ENCODE data around the gene ACSL1. TPM values are rescaled to one million over a fixed set of nuclear protein-coding genes. Genes with fewer than 3 reads are reported as not detected.

Gene ACSL1
- total and polyA plus RNA-seq, 2 experiments from 2014 or later, result 6.2 to 13.1 TPM

DNA sequence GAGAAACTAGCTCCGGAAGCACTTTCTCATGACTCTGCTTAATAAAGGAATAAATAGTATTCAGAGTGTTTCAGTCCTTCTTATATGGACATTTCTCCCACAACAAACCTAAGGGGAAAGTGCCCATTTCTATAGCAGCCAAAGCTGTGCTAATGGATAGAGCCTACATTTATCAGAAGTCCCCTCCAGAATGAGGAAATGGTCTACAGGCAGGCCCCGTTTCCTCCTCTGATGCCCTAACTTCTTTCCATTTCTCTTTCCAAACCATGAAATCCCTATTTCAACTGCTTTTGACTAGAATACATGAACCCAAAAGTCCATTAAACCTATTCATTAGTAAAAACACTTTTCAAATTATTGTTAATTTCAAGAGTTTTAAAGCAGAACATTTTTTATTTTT is 4.5 kb downstream of the ACSL1 start:
- Mint-ChIP-seq H3K27me3 (ENCODE audit: insufficient read depth, low read depth, poor library complexity) (peaks cover 18% of the 10 kb centered on the region), H3K36me3 (ENCODE audit: low read depth) (no peaks in the 10 kb centered on the region; the same call in 2 of the 3 replicates), H3K27ac (no peak overlapping the region), H3K4me1 (0 out of 3 replicates have a peak, but pooled peaks cover 9% of the 10 kb centered on the region), H3K9me3 (no peaks in the 10 kb centered on the region), H3K4me3 (no peak overlapping the region)
- H2AFZ ChIP-seq, result no peak overlapping the region
- H3K36me3 ChIP-seq (ENCODE audit: insufficient read depth), result no peaks in the 10 kb centered on the region
- H3K4me3 ChIP-seq, result no peak overlapping the region
- no peaks in the 10 kb centered on the region for H3F3A ChIP-seq (replicated peaks; ENCODE audit: low read depth)
- H3K4me2 ChIP-seq, result no peak overlapping the region
- TF ChIP-seq EZH2 (IDR thresholded peaks at IDR 0.05; ENCODE audit: low read depth, unreplicated experiment) (no peak), STAT1 (IDR thresholded peaks at IDR 0.05; ENCODE audit: unreplicated experiment) (no peak), POLR2AphosphoS5 (IDR thresholded peaks at IDR 0.05; ENCODE audit: low read depth) (no peak), EZH2phosphoT487 (IDR thresholded peaks at IDR 0.05; ENCODE audit: unreplicated experiment) (no peak), REST (IDR thresholded peaks at IDR 0.05; ENCODE audit: unreplicated experiment) (no peak), ZNF331 (CRISPR knock-in tag; IDR thresholded peaks at IDR 0.05; ENCODE audit: low read depth) (no peak), CREB1 (CRISPR knock-in tag; IDR thresholded peaks at IDR 0.05; ENCODE audit: low read depth) (no peak), CTCF (conservative IDR thresholded peaks at IDR 0.05; ENCODE audit: low read depth in 2 of 2) (no peak), ZNF114 (CRISPR knock-in tag; IDR thresholded peaks at IDR 0.05) (no peak), NANOG (IDR thresholded peaks at IDR 0.05; ENCODE audit: borderline replicate concordance) (no peak), JUNB (IDR thresholded peaks at IDR 0.05; ENCODE audit: unreplicated experiment) (no peak)
- TF ChIP-seq, protein P1, sequence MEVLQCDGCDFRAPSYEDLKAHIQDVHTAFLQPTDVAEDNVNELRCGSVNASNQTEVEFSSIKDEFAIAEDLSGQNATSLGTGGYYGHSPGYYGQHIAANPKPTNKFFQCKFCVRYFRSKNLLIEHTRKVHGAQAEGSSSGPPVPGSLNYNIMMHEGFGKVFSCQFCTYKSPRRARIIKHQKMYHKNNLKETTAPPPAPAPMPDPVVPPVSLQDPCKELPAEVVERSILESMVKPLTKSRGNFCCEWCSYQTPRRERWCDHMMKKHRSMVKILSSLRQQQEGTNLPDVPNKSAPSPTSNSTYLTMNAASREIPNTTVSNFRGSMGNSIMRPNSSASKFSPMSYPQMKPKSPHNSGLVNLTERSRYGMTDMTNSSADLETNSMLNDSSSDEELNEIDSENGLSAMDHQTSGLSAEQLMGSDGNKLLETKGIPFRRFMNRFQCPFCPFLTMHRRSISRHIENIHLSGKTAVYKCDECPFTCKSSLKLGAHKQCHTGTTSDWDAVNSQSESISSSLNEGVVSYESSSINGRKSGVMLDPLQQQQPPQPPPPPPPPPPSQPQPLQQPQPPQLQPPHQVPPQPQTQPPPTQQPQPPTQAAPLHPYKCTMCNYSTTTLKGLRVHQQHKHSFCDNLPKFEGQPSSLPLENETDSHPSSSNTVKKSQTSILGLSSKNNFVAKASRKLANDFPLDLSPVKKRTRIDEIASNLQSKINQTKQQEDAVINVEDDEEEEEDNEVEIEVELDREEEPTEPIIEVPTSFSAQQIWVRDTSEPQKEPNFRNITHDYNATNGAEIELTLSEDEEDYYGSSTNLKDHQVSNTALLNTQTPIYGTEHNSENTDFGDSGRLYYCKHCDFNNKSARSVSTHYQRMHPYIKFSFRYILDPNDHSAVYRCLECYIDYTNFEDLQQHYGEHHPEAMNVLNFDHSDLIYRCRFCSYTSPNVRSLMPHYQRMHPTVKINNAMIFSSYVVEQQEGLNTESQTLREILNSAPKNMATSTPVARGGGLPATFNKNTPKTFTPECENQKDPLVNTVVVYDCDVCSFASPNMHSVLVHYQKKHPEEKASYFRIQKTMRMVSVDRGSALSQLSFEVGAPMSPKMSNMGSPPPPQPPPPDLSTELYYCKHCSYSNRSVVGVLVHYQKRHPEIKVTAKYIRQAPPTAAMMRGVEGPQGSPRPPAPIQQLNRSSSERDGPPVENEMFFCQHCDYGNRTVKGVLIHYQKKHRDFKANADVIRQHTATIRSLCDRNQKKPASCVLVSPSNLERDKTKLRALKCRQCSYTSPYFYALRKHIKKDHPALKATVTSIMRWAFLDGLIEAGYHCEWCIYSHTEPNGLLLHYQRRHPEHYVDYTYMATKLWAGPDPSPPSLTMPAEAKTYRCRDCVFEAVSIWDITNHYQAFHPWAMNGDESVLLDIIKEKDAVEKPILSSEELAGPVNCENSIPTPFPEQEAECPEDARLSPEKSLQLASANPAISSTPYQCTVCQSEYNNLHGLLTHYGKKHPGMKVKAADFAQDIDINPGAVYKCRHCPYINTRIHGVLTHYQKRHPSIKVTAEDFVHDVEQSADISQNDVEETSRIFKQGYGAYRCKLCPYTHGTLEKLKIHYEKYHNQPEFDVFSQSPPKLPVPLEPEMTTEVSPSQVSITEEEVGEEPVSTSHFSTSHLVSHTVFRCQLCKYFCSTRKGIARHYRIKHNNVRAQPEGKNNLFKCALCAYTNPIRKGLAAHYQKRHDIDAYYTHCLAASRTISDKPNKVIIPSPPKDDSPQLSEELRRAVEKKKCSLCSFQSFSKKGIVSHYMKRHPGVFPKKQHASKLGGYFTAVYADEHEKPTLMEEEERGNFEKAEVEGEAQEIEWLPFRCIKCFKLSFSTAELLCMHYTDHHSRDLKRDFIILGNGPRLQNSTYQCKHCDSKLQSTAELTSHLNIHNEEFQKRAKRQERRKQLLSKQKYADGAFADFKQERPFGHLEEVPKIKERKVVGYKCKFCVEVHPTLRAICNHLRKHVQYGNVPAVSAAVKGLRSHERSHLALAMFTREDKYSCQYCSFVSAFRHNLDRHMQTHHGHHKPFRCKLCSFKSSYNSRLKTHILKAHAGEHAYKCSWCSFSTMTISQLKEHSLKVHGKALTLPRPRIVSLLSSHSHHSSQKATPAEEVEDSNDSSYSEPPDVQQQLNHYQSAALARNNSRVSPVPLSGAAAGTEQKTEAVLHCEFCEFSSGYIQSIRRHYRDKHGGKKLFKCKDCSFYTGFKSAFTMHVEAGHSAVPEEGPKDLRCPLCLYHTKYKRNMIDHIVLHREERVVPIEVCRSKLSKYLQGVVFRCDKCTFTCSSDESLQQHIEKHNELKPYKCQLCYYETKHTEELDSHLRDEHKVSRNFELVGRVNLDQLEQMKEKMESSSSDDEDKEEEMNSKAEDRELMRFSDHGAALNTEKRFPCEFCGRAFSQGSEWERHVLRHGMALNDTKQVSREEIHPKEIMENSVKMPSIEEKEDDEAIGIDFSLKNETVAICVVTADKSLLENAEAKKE (CRISPR knock-in tag; IDR thresholded peaks at IDR 0.05), result no peak
- H3K27me3 ChIP-seq (ENCODE audit: insufficient read depth), result peaks cover 30% of the 10 kb centered on the region
- H3K27ac ChIP-seq (ENCODE audit: low read depth), result no peak overlapping the region
- H4K20me1 ChIP-seq (replicated peaks; ENCODE audit: insufficient read depth), result no peaks in the 10 kb centered on the region
- no peaks in the 10 kb centered on the region for H3K4me1 ChIP-seq (ENCODE audit: insufficient read depth)
- DNase-seq (ENCODE audit: low spot score) (no peak), ATAC-seq (no peak)
- H3K9me2 ChIP-seq (ENCODE audit: insufficient read depth), result no peaks in the 10 kb centered on the region
- H3K79me2 ChIP-seq (replicated peaks; ENCODE audit: insufficient read depth), result no peaks in the 10 kb centered on the region

Data from GM23338 (cell line).